Fibroblast of lung (primary cell): ENCODE results near the gene GSE1.

Experiments
- EZH2 ChIP-seq: IDR thresholded peaks from 2 replicates; pipeline ENCODE4 v1.5.1; 2012; ENCODE audit warnings: low read length, control low read depth, mild to moderate bottlenecking; ENCODE audit errors: missing control alignments
- TF ChIP-seq, protein P1 (sequence below), 2 donors: IDR thresholded peaks in 1 of 2; conservative IDR thresholded peaks in 1 of 2; 1 replicate in 1 of 2; 2 replicates in 1 of 2; pipeline ENCODE4 v1.5.1; 2011 to 2012; ENCODE audit warnings: low read length in 2 of 2, control low read depth in 1 of 2, inconsistent platforms in 1 of 2, low read depth in 1 of 2, mild to moderate bottlenecking in 1 of 2

DNA sequence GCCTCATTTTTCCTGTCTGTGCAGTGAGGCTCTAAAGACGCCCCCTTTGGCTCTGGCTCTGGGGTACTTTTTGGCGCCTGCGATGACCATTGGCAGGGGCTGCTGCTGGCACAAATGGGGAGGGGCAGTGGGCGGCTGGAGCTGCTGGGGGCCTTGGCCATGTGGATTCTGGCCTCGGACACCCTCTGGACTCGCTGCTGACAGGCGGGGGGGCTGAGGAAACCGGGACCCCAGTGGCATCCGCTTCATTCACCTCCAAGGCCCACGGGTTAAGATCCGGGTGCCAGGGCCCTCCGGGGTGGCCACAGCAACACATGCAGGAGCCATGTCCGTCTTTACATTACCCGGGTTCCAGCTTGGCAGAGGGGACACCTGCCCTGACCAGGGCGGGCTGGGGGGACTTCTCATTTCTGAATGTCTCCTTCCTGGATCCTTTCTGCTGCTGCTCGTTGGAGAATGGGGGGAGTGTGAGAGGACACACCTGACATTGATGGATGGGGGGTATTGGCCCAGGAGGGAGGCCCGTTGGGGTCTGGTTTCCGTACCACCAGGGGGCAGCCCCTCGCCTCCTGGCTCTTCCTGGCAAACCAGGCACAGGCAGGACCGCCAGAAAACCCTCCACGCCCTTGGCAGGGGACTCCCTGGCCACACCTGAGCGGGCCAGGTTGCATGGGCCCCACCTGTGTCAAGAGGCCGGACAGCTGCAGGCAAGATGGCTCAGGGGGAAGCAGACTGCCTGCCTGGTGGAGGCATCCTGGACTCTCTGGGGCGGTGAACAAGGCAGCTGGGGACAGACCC, 21.8 kb downstream of the GSE1 start:
- TF ChIP-seq, protein P1, sequence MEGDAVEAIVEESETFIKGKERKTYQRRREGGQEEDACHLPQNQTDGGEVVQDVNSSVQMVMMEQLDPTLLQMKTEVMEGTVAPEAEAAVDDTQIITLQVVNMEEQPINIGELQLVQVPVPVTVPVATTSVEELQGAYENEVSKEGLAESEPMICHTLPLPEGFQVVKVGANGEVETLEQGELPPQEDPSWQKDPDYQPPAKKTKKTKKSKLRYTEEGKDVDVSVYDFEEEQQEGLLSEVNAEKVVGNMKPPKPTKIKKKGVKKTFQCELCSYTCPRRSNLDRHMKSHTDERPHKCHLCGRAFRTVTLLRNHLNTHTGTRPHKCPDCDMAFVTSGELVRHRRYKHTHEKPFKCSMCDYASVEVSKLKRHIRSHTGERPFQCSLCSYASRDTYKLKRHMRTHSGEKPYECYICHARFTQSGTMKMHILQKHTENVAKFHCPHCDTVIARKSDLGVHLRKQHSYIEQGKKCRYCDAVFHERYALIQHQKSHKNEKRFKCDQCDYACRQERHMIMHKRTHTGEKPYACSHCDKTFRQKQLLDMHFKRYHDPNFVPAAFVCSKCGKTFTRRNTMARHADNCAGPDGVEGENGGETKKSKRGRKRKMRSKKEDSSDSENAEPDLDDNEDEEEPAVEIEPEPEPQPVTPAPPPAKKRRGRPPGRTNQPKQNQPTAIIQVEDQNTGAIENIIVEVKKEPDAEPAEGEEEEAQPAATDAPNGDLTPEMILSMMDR (conservative IDR thresholded peaks at IDR 0.05 in 1 of 2, IDR thresholded peaks at IDR 0.05 in 1 of 2; ENCODE audit: low read depth in 1 of 2, low read length in 2 of 2): peak in 1 of 2 donors; percentile 20
- TF ChIP-seq EZH2: no peak
